GM19438 (cell line): ENCODE measurements around the gene TPMT.
A peak's percentile ranks its signal among the peaks of the same experiment; 100 is the strongest.
"Not testable (repeated sequence)": the region's sequence is repeated elsewhere in the genome, so short reads cannot be mapped to it uniquely, and the experiment has no call there.

Source experiments
- ATAC-seq: cut with Tn5 transposase; IDR thresholded peaks from one replicate; pipeline ENCODE4 v1.9.1; 2021; ENCODE audit warnings: low read depth; ENCODE audit not compliant: unreplicated experiment

The TPMT gene

DNA sequence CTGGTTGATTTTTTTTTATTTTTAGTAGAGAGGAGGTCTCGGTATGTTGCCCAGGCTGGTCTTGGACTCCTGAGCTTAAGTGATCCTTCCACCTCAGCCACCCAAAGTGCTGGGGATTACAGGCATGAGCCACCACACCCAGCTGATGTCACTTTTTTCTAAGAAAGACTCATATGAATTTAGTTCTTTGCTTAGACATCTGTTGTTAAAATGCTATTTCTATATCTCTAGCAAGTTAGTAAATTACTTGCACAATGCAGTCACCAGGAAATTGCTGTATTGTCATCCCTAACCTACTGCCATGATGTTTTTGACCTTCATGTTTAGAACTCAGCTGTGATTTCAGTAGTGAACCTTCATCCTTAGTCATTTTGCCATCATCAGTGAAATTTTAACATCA lies 6.0 kb upstream of the TPMT start:
- ATAC-seq, result no peak

DNA sequence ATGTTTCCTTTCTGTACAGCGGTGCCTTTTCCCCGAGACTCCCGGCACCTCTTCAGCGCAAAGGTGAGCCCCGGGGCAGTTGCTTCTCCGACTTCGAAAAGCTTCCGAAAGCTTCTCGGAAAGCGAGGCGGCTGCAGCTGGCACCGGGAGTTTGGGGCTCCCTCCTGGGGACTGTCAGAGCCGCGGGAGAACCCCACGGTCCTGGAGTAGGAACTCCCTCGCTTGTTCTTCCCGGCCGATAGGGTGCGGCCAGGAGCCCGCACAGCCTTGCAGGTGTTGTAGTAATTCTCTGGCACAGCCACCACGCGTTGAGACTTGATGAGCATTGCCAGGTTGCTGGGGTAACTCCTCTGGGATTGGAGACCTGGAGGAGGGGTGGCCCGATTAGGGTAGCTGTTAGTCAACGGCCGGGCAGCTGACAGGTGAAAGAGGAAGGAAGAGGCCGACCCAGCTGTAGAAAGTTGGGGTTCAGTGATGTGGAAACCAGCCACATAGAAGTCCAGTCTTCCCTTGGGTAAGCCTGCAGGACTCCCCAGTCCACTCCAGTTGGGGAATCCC lies 1.1 kb upstream of the TPMT start:
- peak; percentile 36 for ATAC-seq

DNA sequence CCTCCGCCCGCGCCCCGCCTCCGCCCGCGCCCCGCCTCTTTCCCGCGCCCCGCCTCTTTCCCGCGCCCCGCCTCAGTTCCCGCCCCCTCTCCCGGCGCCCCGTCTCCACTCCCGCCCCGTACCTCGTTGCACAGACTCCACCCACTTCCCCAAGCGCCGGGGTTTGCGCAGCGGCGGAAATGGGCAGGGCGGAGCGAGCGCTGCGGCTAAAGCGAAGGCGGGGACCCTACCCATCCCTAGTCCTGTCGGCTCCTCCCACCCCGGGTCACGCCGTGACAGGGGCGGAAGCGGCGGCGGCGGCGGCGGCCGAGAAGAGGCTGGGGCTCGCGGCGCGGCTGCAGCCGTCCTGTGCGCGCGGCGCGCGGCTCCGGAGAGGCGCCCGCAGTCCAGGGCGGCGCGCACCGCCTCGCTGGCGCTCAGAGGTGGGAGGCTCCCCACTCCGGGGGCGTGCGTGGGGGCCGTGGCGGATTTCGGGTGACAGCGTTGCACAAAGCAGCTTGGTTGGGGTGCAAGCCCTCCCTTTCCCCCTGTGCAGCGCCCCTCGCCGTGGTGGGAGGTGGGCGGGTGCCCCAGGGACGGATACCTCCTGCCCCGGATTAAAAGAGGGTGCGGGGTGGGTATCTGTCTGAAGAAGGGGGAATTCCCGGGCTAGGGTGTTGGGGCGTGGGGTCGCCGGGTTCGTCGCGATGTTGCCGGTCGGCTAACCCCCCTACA lies 430 bp upstream of the TPMT start, which contains the start of gene KDM1B:
Gene KDM1B (plus strand): TSS at position 273 of the 714 bp plus-strand sequence. CDS start 4,474 bp downstream, outside the sequence.
- peak; percentile 82 for ATAC-seq

DNA sequence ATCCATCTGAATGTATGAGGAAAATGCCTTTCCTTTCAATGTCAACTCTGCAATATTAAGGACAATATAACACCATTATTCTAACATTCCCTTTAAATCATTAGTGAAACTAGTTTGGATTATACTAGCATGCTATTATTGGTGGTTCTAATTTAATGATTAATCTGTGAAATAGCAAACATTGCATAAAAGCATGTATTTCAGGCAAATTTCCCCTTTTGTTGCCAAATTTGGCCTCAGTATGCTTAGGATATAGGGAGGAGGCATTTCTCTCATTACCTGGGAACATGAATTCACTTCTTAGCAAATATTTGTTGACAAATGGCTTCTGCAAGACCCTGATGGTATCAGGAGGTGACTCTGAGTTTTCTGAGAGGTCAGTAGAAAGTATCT lies 1.6 kb downstream of the TPMT start:
- ATAC-seq, result no peak

DNA sequence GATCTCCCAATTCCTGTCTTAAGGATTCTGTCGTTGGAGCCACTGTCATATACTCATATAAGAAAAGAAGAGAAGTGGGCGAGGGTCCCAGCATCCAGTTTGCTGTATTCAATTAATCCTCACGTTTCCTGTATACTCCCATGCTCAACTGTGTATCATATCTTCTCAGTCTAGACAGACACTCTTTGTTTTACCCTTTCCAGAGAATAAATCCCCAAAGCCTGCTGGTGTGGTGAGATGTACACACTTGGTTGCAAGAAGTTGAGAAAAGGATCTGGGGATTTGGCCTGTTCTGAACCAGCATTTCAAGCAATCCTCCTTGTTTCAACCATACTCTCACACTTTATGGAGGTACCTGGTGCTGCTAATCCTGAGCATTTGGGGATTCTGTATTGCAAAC lies 3.1 kb downstream of the TPMT start:
- no peak for ATAC-seq

DNA sequence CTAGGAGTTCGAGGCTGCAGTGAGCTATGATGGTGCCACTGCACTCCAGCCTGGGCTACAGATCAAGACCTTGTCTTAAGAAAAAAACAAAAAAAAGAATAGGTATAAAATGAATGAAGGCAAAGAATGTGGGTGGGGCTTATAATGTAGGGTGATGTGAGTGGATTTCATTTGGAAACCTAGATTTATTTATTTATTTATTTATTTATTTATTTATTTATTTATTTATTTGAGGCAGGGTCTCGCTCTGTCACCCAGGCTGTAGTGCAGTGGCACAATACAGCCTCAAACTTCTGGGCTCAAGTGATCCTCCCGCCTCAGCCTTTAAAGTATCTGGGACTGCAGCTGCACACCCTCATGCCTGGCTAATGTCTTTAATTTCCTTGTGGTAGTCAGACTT lies 3.5 kb downstream of the TPMT start:
- ATAC-seq, result not testable (repeated sequence)

DNA sequence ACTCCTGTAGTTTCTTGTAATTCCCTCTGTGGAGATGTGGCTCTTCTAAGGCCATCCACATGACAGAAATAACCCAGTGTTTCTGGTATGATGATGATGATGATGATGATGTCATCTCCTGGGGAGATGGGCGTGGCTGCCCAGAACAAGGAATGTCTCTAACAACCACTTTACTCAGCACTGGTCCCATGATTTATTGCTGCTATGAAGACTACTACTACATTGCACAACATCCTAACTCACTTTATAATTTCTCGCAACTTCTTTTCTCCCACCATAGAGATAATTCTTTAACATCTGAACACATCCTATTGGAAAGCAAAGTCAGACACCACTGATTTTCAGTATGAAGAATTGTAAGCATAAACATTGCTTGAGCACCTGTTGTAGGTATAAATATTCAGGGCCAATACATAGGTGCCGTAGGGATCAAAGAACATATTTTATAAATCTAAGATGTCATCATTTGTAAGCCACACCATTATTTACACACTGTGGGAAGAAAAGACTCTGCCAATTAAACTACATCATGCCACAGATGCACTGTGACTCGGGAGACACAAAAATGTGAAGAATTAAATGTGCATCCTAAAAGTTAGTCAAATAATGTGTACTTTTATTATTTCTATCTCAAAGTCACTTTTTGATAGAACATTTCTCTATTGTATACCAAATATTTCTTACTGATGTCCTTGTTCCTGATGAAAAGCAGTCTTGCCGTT lies 6.4 kb downstream of the TPMT start:
- no peak for ATAC-seq

DNA sequence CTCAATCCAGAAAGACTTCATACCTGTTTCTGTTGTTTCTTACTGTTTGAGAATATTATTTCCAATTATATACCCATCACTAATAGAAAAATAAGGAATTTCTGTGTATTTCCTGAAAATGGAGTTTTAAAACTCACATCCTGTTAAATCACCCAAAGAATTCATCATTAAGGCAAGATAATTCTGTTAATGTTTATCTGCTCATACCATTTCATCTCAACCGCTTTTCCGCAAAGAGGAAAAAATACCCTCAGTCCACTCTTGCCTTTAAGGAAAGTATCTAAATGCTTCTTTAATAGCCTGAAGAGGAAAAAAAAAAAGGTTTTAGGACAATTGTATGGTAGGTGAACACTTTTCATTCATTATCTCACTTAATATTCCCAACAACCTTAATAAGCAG lies 7.3 kb downstream of the TPMT start:
- ATAC-seq, result no peak

DNA sequence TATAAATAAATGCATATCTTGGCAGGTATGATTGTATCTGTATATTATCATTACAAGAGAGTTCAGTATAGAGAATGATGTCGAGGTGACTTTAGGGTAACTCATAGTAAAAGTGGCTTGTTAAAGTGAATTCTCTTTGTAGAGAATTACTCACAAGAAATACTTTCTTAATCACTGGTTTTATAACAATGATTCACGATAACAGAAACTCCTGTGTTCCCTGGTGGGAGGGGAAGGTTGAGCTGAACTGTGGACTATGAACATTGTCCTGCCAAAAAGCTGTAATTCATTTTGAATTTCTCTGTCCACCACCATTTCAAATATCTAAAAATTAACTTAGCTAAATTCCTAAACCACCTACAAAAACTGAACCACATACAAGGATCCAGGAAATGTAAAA lies 7.7 kb downstream of the TPMT start:
- no peak for ATAC-seq

DNA sequence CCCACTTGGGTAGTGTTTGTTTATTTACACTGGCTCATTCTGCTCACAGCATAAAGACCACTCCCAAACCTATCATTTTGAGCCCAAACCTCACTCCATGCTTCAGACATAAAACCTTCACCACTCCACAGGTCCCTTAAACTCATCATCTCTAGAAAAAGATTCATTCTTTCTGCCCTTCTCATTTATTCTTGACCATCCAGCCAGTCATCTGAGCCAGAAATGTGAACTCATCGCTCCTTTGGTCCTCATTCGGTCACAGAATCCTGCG lies 12.4 kb downstream of the TPMT start:
- no peak for ATAC-seq

DNA sequence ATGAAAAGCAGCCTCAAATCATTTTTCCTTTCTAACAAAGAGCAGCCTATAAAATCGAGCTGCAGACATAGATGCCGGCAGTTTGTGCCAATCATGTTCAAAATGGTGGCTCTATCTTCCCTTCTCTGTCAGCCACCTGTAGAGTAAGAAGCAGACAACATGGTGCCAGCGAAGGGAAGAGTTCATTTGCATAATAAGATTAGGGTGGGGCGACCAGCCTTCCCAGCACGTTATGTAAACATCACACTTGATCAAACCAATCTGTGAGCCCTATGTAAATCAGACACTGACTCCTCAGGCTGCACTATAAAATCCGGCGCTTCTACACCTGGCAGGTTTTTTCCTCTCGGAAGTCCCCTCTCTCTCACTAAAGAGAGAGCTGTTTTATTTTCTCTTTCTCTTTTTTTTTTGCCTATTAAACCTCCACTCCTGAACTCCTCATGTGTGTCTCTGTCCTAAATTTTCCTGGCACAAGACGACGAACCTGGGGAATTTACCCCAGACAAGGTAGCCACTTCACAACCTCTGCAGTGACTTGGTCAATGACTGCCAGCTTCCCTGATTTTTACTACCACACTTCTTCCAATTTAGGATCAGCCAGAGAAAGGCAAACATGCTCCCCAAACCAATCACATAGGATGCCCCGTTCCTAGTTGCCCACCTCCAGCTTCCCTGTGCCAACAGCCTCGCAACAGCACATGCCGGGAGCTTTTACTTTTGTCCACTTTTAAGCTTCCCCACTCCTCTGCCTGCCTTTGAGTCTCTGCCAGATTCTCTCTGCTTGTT lies 12.9 kb downstream of the TPMT start:
- ATAC-seq, result no peak

DNA sequence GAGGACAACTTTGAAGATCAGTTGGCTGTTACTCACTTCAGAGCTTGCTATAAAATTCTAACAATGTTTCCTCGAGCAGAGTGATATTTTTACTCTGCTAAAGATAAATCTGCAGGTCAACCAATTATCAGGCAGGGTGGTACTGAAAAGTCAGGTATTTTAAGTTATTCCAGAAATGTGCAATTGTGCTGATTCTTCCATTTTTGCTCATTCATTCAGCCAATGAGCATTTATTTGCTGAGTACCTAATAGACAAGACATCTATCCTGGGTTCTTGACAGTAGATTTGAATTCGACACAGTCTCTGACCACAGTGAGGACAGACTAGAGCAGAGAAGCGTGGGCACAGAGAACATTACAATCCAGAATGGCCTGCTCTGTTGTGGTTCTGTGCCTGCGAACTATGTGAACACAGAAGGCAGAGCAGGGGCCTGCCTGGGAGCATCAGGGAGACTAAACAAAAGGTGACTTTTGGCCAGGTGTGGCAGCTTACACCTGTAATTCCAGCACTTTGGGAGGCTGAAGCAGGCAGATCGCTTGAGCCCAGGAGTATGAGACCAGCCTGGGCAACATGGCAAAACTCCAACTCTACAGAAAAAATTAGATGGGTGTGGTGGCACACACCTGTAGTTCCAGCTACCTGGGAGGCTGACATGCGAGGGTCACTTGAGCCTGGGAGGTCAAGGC lies 14.8 kb downstream of the TPMT start:
- ATAC-seq, result no peak

DNA sequence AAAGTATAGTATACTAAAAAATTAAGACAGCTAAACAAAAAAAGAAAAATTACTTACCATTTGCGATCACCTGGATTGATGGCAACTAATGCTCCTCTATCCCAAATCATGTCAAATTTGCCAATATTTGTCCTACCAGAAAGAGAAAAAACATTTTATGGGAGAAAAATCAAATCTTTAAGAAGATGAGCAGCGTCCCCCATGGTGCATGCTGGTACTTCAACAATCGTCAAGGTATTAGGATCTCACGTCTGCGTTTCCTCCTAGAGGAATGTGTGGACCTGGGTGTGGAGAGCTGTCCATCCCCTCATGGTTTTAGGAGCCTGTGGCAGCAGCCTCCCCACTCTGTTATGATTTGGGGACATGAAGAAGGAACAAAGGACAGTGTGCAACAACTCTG lies 16.0 kb downstream of the TPMT start:
- ATAC-seq, result no peak

DNA sequence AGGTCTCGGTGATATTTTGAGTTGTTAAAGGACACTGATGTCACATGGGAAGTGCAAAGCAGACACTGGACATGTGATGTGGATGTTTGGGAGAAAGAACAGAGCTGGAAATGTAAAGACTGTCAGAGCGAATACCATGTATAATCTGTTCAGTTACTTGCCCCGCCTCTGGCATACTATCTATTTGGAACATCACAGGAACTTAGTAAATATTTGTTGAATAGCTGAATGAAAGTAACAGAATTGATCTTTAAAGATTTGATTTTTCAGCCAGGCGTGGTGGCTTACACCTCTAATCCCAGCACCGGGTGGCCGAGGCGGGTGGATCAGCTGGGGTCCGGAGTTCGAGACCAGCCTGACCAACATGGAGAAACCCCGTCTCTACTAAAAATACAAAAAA lies 18.6 kb downstream of the TPMT start:
- ATAC-seq, result no peak

DNA sequence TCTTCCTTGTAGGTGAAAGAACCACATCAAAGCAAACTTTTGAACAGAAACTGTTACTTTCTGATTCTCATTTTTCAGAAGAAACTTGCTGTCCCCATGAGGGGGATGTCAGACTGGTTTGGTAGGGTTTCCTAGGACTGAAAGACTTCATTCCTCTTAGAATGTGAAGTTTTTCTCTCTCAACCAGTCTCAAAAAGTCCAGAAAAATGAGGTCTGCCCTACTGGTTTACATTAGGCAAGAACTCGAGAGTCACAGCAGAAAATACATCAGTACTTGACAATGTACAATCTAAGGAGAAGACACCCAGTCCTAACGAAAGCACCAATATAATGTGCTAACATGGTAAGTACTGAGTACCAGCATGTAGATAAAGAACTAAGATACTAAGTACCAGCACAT lies 19.7 kb downstream of the TPMT start:
- no peak for ATAC-seq

DNA sequence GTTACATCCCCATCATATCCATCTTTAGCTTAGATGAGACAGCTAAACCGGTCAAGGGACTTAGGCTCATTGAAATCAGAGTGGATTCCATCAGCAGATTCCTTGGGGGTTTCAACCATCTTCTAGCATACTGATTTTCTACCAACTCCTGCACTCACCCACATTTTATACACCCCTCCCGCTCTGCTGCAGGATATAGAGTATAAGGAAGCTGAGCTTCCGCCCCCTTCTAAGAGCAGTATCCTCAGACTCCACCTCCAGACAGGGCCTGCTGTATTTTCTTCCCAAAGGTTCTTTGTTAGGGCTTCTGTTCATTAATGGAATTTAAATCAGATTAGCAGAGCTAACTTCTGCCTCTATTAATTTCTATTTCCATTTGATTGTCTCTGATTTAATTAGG lies 22.5 kb downstream of the TPMT start:
- no peak for ATAC-seq

DNA sequence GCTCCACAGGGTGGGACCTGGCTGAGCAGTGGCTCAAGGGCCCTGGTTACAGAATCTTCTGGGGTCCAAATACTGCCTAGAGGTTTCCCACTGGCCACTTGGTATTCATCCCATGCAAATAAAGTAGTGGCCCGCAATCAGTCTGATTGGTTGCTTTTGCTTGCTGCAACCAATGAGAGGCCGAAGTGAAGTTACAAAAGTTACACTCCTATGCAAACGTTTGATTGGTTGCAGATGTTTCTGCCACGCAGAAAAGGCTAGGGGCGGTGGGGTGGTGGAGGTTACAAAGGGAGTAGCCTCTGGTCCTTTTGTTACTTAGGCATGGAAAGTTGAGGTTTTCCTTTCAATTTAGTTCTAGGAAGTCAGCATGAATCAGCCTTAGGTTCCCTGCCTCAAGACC lies 28.8 kb downstream of the TPMT start:
- ATAC-seq, result no peak

DNA sequence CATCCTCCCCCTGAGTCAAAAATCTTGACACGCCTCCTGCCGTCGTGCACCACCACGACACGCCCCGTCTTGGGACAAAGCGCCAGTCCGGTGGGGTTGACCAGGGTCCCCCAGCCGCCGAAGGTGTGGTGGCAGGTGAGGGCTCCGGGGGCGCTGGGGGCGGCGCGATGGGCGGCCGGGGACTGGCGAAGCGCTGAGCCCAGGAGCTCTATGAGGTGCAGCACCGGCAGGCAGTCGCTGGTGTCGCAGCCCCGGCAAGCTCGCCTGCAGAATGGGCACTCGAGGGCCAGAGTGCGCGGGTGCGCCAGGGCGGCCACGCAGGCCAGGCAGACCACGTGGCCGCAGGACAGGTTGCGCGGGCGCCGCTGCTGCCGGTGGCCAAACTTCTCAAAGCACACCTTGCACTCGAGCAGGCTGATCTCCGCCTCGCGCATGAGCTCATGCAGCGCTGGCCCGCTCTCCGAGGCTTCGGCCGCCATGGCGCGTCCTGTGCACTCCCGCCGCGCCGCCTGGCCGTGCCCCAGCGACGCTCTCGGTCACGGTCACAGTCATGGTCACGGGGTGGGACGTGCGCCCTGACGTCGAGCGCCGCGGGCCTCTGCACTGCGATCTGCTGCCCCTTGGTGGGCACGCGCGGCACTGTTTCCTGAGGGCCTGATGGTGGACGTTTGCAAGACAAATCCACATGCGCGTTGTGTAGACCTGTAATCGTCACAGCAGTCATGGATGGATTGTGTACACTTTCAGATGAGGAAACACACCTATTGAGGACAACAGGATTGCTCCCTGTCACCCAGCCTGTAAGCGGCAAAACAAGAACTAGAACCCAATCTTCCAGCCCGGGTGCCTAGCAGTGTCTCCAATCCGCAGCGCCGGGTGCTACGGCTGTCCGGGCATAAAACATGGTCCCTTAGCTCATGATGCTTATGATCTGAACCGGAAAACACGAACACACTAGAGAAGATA lies 32.5 kb downstream of the TPMT start, which contains the start of gene NHLRC1:
Gene NHLRC1 (minus strand): TSS at position 550 of the 966 bp plus-strand sequence. CDS start 71 bp downstream, at position 479.
- ATAC-seq, result peak; percentile 100

DNA sequence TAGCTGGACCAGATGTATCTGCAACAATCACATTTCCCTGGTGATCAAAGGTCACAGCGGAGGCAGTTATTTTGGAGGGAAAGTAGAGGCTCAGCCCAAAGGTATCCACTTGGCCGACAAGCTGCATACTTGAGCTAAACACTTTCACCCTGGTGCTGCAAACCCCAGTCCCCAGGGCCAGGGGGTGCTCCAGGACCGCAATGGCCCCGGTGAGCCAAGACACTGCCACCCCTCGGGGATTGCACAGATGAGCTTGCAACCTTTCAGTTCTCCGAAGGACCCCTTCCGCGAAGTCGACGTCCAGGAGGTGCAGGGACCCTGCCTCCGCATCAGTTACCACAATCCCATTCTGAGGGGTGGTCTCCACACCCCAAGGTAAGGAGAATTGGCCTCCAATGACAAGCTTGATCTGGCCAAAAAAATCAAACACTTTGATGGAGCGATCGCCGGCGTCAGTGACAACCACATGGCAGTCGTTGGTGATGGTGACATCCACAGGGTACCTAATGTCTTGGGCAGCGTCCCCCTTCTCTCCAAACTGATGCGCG lies 33.2 kb downstream of the TPMT start:
- no peak for ATAC-seq
